OCI-LY7 (cell line): ENCODE data around the gene ALDH1A2. TPM values are rescaled to one million over a fixed set of nuclear protein-coding genes. Genes with fewer than 3 reads are reported as not detected.

Experiments
- BruUV-seq: library from RNA; stranded (reverse); fragments of 400-500 nt; replicated peaks from 2 replicates; lab custom pipeline; 2021; lab: Mats Ljungman, UMichigan
- CTCF ChIA-PET: fragments of 300-600 bp; sonication (Branson Sonifier 250); formaldehyde crosslinking; loops from one replicate; lab custom pipeline; 2022; ENCODE audit warnings: antibody characterized with exemption; ENCODE audit not compliant: unreplicated experiment; lab: Charles Lee
- POLR2A ChIA-PET: fragments of 300-600 bp; sonication (Branson Sonifier 250); formaldehyde crosslinking; loops from one replicate; lab custom pipeline; 2022; ENCODE audit warnings: antibody characterized with exemption; lab: Charles Lee
- DNase-seq: peaks from one replicate; pipeline ENCODE4 v3.0.0-alpha.2; 2015; ENCODE audit warnings: low spot score
- H2AFZ ChIP-seq: fragments of 200-600 bp; sonication (generic), shearing (Covaris generic); 2 replicates; pipeline ENCODE4 v1.6.1; 2014; ENCODE audit warnings: mild to moderate bottlenecking, antibody characterized with exemption, low read length, moderate library complexity
- H3K27ac ChIP-seq: fragments of 200-600 bp; sonication (generic); 2 replicates; pipeline ENCODE4 v1.5.1; 2014; ENCODE audit warnings: mixed run types, low read depth, mild to moderate bottlenecking, moderate library complexity, low read length, inconsistent platforms; ENCODE audit not compliant: poor library complexity, severe bottlenecking
- H3K36me3 ChIP-seq: fragments of 200-600 bp; sonication (generic); 2 replicates; pipeline ENCODE4 v1.6.1; 2014; ENCODE audit warnings: mild to moderate bottlenecking, antibody characterized with exemption, low read length, moderate library complexity, mixed read lengths; ENCODE audit not compliant: insufficient read depth
- H3K4me1 ChIP-seq: fragments of 200-600 bp; sonication (generic); 2 replicates; pipeline ENCODE4 v1.5.1; 2014; ENCODE audit warnings: mild to moderate bottlenecking, low read length; ENCODE audit not compliant: insufficient read depth, poor library complexity, severe bottlenecking
- H3K4me2 ChIP-seq: fragments of 200-600 bp; sonication (generic); 2 replicates; pipeline ENCODE4 v1.6.1; 2014; ENCODE audit warnings: mild to moderate bottlenecking, low read length
- H3K4me3 ChIP-seq: fragments of 200-600 bp; sonication (generic); 2 replicates; pipeline ENCODE4 v1.5.1; 2014; ENCODE audit warnings: mild to moderate bottlenecking, low read depth, low read length; ENCODE audit not compliant: poor library complexity, severe bottlenecking
- H3K79me2 ChIP-seq: fragments of 200-600 bp; sonication (generic); 2 replicates; pipeline ENCODE4 v1.6.1; 2016; ENCODE audit warnings: low read depth, mild to moderate bottlenecking, low read length, moderate library complexity, mixed read lengths; ENCODE audit not compliant: insufficient read depth
- H3K9me2 ChIP-seq: fragments of 200-600 bp; sonication (generic); 2 replicates; pipeline ENCODE4 v1.6.1; 2016; ENCODE audit warnings: mild to moderate bottlenecking, low read length, mixed read lengths; ENCODE audit not compliant: insufficient read depth
- H3K9me3 ChIP-seq: fragments of 200-600 bp; sonication (generic); 2 replicates; pipeline ENCODE4 v1.6.1; 2014; ENCODE audit warnings: mild to moderate bottlenecking, mixed run types, low read length, mixed read lengths
- H4K20me1 ChIP-seq: fragments of 200-600 bp; sonication (generic); 2 replicates; pipeline ENCODE4 v1.6.1; 2014; ENCODE audit warnings: mild to moderate bottlenecking, antibody characterized with exemption, low read length, moderate library complexity, mixed read lengths; ENCODE audit not compliant: insufficient read depth
- CTCF ChIP-seq: fragments of 200-600 bp; sonication (generic); conservative IDR thresholded peaks from 2 replicates; pipeline ENCODE4 v1.5.1; 2014; ENCODE audit warnings: mild to moderate bottlenecking, antibody characterized with exemption, low read length, moderate library complexity, mixed read lengths
- EZH2phosphoT487 ChIP-seq: fragments of 200-600 bp; sonication (generic); IDR thresholded peaks from 2 replicates; pipeline ENCODE4 v1.6.1; 2018; ENCODE audit warnings: low read depth, borderline replicate concordance, mild to moderate bottlenecking, mixed run types, antibody characterized with exemption, low read length, moderate library complexity, mixed read lengths
- intact Hi-C: fragments of 100-400 bp; cut with micrococcal nuclease; formaldehyde crosslinking; loops from one replicate; pipeline ENCODE4 v1.10.0; 2022; ENCODE audit not compliant: unreplicated experiment
- total RNA-seq, 2 experiments: library from RNA; depleted of rRNA in 1 of 2; stranded (reverse); fragments of >200 nt in 1 of 2; shearing (Covaris generic) in 1 of 2; gene quantifications; 2 replicates each; pipeline ENCODE4 v1.2.3, GENCODE V29; 2014 to 2022

Gene ALDH1A2
- total RNA-seq, 2 experiments from 2014 or later: not detected

DNA sequence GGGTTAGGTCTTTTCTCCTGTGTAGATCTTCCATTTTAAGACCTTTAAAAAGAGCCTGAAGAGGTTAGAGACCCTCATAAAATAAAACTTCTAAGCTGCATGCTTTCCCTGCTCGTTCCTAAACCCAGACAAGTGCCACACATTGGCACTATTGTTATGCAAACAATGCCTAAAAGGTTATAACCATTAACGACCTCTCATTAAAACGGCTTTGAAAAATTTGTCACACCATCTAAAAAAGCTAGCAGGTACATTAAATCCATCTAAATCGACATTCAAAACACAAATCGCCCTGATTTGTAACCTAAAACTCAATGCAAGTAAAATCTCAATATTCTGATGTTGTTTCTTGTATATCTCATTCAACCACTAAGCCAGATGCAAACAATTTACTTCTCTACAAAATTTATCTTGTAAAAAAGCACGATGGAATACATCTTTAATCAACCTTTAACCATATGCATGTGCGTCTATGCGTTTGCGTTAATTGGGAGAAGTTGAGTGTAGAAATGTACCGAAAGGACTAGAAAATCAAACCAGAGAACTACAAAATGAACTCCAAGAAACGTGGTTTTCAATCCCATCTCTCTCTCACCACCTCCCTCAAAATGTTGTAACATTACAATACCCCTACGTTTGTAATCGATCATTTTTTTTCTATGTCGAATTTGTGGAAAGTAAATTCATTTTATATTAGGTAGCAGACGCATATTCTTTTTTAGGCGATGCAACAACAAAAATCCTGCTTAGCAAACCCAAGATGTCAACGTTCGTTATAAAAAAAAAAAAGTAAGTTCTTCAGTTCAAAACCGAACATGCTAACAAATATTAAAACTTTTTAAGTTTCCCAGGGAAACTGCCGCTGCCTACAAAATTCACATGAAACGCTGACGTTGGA lies 1.2 kb downstream of the ALDH1A2 start:
- Histone ChIP-seq H3K4me2 (no peak overlapping the region), H3K9me3 (no peaks in the 10 kb centered on the region), H3K9me2 (no peaks in the 10 kb centered on the region), H3K79me2 (no peaks in the 10 kb centered on the region), H3K27ac (no peak overlapping the region), H3K4me3 (no peak overlapping the region), H4K20me1 (no peaks in the 10 kb centered on the region), H3K36me3 (no peaks in the 10 kb centered on the region), H2AFZ (no peak overlapping the region), H3K4me1 (no peaks in the 10 kb centered on the region)
- DNase-seq: no peak
- POLR2A ChIA-PET: no interaction called here
- intact Hi-C loops: no loop called here
- CTCF ChIA-PET: no interaction called here
- TF ChIP-seq EZH2phosphoT487: no peak
- no peak for TF ChIP-seq CTCF
- BruUV-seq: no TSS peak

GRCh38 chr15:58063614-58064013 lies 1.9 kb downstream of the ALDH1A2 start:
- DNase-seq: no peak
- H3K9me3 ChIP-seq: no peaks in the 10 kb centered on the region
- ChIA-PET POLR2A (no interaction called here), CTCF (no interaction called here)
- TF ChIP-seq EZH2phosphoT487: no peak
- TF ChIP-seq CTCF: no peak
- H3K79me2 ChIP-seq: no peaks in the 10 kb centered on the region
- no peak overlapping the region for H3K4me2 ChIP-seq
- H3K4me1 ChIP-seq: no peaks in the 10 kb centered on the region
- H3K27ac ChIP-seq: no peak overlapping the region
- intact Hi-C loops: no loop called here
- BruUV-seq: no TSS peak
- H3K9me2 ChIP-seq: no peaks in the 10 kb centered on the region
- H4K20me1 ChIP-seq: no peaks in the 10 kb centered on the region
- no peaks in the 10 kb centered on the region for H3K36me3 ChIP-seq
- no peak overlapping the region for H2AFZ ChIP-seq
- H3K4me3 ChIP-seq: no peak overlapping the region

- no peak for TF ChIP-seq EZH2phosphoT487
- no peak for TF ChIP-seq CTCF
- no peak overlapping the region for H3K4me2 ChIP-seq
These were observed 2.5 kb downstream of the ALDH1A2 start for GRCh38 chr15:58062983-58063382.

More at GRCh38 chr15:58062983-58063382, 2.5 kb downstream of the ALDH1A2 start:
- Histone ChIP-seq H4K20me1 (no peaks in the 10 kb centered on the region), H3K79me2 (no peaks in the 10 kb centered on the region), H3K27ac (no peak overlapping the region), H3K9me2 (no peaks in the 10 kb centered on the region), H3K4me1 (peaks cover 2% of the 10 kb centered on the region), H3K36me3 (no peaks in the 10 kb centered on the region), H2AFZ (no peak overlapping the region), H3K4me3 (no peak overlapping the region), H3K9me3 (no peaks in the 10 kb centered on the region)
- intact Hi-C loops: no loop called here
- DNase-seq: no peak
- POLR2A ChIA-PET: no interaction called here
- CTCF ChIA-PET: no interaction called here
- no TSS peak for BruUV-seq
